Neural crest cell (in vitro differentiated cells): ENCODE results near the gene ATP13A2. TPM values are rescaled to one million over a fixed set of nuclear protein-coding genes. Genes with fewer than 3 reads are reported as not detected.

Experiments
- DNase-seq: peaks from one replicate; pipeline ENCODE4 v3.0.0; 2021; ENCODE audit warnings: low read depth, mixed read lengths, low spot score
- H3K27ac Mint-ChIP-seq: one replicate; pipeline ENCODE4 v1.8.0; 2021; ENCODE audit warnings: mild to moderate bottlenecking, mixed read lengths; ENCODE audit not compliant: unreplicated experiment
- H3K27me3 Mint-ChIP-seq: 2 replicates; pipeline ENCODE4 v1.8.0; 2021; ENCODE audit warnings: low read depth, mild to moderate bottlenecking, mixed read lengths
- H3K36me3 Mint-ChIP-seq: 2 replicates; pipeline ENCODE4 v1.8.0; 2021; ENCODE audit warnings: low read depth, mild to moderate bottlenecking, mixed read lengths
- H3K4me1 Mint-ChIP-seq: 2 replicates; pipeline ENCODE4 v1.8.0; 2021; ENCODE audit warnings: mixed read lengths
- H3K4me3 Mint-ChIP-seq: one replicate; pipeline ENCODE4 v1.8.0; 2021; ENCODE audit warnings: mild to moderate bottlenecking, mixed read lengths
- H3K9me3 Mint-ChIP-seq: 2 replicates; pipeline ENCODE4 v1.8.0; 2021; ENCODE audit warnings: mixed read lengths
- CTCF ChIP-seq: fragments of 200-600 bp; sonication (generic); conservative IDR thresholded peaks from 2 replicates; pipeline ENCODE4 v1.5.0; 2021; ENCODE audit warnings: antibody characterized with exemption, mild to moderate bottlenecking
- total RNA-seq: library from RNA; stranded (reverse); gene quantifications from 2 replicates; pipeline ENCODE4 v1.2.1, GENCODE V29; 2021

The ATP13A2 gene
- total RNA-seq, 1 donor from 2014 or later, result 53.9 TPM

GRCh38 chr1:17056551-17056950, 44.8 kb upstream of the ATP13A2 start:
- TF ChIP-seq CTCF, result no peak
- Mint-ChIP-seq H3K27ac (no peak overlapping the region), H3K4me3 (peak overlapping the region; percentile 59), H3K36me3 (no peaks in the 10 kb centered on the region), H3K27me3 (peaks cover 7% of the 10 kb centered on the region), H3K4me1 (peaks cover 39% of the 10 kb centered on the region), H3K9me3 (no peaks in the 10 kb centered on the region)
- DNase-seq, result no peak

DNA sequence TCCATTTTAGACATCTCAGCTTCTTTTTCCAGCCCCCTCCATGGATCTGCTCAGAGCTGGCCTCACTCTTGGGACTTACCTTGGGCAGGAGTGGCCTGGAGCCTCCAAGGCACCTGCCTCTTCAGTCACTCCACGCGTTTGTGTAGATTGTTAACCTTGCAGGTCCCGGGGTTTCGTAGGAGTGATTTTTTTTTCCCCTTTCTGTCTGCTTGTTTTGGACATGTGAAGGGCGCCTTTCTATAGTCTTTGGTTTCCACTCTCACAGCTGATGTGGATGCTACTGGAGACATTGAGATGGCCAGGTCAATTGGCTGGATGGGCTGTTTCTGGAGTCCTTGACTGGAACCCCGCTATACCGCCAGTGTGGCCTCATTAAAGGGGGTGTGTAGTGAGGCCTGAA, 44.1 kb upstream of the ATP13A2 start:
- Mint-ChIP-seq H3K36me3 (no peaks in the 10 kb centered on the region), H3K4me1 (peaks cover 43% of the 10 kb centered on the region), H3K27ac (no peak overlapping the region), H3K4me3 (peak overlapping the region; percentile 59), H3K27me3 (peaks cover 7% of the 10 kb centered on the region), H3K9me3 (no peaks in the 10 kb centered on the region)
- no peak for TF ChIP-seq CTCF
- DNase-seq, result no peak

DNA sequence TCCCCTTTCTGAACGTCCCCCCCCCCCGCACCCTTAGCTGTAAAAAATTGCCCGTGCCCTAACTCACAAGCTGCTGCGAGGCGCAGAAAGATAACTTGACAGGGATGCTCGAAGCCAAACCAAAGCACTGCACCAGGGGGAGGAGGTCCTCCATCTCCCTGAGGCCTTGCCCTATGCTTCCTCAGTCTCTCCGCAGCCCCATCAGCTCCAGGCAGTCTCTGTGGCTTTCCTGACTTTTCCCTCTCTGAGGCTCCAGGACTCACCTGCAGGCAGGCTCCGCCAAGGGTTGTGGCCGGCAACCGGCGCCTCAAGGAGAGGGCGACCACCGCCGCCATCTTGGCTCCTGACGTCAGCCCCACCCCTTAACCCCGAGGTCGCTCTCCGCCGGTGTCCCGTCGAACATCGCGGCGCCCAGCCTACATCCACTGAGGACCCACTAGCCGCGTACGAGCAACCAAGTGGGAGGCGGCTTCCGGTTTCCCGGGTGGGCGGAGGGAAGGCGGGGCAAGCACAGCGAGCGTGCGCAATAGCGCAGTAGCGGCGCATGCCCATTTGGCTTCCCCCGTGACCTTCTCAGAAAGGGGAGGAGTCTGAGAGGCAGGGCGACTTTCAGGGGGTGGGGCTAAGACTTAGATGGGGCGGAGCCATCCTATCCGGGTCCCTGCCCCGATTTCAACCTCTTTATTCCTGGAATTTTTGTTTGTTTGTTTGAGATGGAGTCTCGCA, 42.1 kb upstream of the ATP13A2 start, which contains the start of gene SDHB:
SDHB (minus strand) TSS at position 348 of the 726 bp plus-strand sequence; CDS start at position 335, 13 bp downstream.
- Mint-ChIP-seq H3K9me3 (no peaks in the 10 kb centered on the region), H3K4me3 (peak within 1 kb of the TSS; percentile 100), H3K4me1 (peaks cover 30% of the 10 kb centered on the region), H3K27me3 (peaks cover 7% of the 10 kb centered on the region), H3K27ac (peak within 1 kb of the TSS; percentile 100), H3K36me3 (no peaks in the 10 kb centered on the region)
- no peak for TF ChIP-seq CTCF
- DNase-seq, result peak; percentile 99

DNA sequence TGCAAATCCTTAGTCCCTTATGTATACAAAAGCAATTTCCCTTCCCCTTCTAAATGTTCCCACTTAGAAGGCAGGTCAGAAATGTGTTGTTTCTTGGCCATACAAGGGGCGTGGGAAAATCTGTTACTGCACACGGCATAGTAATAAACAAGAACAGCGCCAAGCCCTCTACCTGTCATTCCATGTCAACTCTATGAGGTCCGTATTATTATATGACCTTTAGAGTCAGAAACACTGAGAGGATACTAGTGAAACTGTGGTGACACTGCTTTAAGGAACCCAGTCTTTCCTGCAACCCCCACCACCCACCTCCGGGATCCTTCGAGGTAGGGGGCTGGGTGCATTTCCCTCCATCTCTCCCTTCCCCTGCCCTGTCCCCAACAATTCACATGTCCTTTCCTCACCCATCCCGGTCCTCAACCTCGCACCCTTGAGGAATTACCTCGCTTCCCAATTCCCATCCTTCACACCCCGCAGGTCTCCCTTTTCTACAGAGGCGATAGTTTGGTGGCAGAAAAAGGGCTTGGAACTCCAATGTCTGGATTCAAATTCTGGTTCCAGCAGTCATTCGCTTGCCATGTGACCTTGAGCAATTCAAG, 41.5 kb upstream of the ATP13A2 start:
- H3K27ac Mint-ChIP-seq, result peak overlapping the region; percentile 100

GRCh38 chr1:17052641-17053040, 40.9 kb upstream of the ATP13A2 start:
- peak overlapping the region; percentile 81 for H3K4me3 Mint-ChIP-seq
- no peaks in the 10 kb centered on the region for H3K36me3 Mint-ChIP-seq
- DNase-seq, result no peak
- no peak overlapping the region for H3K27ac Mint-ChIP-seq
- H3K27me3 Mint-ChIP-seq, result no peaks in the 10 kb centered on the region
- H3K4me1 Mint-ChIP-seq, result peaks cover 30% of the 10 kb centered on the region
- H3K9me3 Mint-ChIP-seq, result no peaks in the 10 kb centered on the region
- TF ChIP-seq CTCF, result no peak

More for the DNA sequence above, 41.5 kb upstream of the ATP13A2 start:
- peaks cover 3% of the 10 kb centered on the region for H3K27me3 Mint-ChIP-seq
- TF ChIP-seq CTCF, result no peak
- no peaks in the 10 kb centered on the region for H3K36me3 Mint-ChIP-seq
- no peaks in the 10 kb centered on the region for H3K9me3 Mint-ChIP-seq
- peaks cover 30% of the 10 kb centered on the region for H3K4me1 Mint-ChIP-seq
- DNase-seq, result no peak
- peak overlapping the region; percentile 100 for H3K4me3 Mint-ChIP-seq
